ENCODE data around the gene HELZ2. TPM values are rescaled to one million over a fixed set of nuclear protein-coding genes. Genes with fewer than 3 reads are reported as not detected.
"Not testable (repeated sequence)": the region's sequence is repeated elsewhere in the genome, so short reads cannot be mapped to it uniquely, and the experiment has no call there.

HELZ2 gene
- polyA plus RNA-seq, 1 of the 3 experiments (the other 2 are of a cell fraction): 7.6 TPM

DNA sequence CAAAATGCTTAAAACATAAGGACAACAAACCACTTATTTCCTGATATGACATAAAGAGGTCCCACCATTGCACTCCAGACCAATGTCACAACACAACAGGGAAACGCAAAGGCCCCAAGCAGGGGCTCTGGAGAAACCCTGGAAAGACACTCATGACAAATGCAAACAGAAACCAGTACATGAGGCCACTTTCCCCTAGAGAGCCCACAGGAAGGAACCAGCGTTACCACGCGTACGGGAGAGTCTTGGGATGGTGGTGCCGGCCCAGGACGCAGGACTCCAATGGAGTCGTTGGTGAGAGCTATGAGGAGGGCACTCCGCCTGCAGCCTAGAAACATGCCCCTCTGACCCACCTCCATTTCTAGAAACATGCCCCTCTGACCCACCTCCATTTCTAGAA, 32.6 kb upstream of the HELZ2 start:
- POLR2A ChIA-PET: no interaction called here
- no peak overlapping the region for H3K4me3 ChIP-seq (ENCODE audit: low read depth in 2 of 2, low read length in 1 of 2)
- H3F3A ChIP-seq (replicated peaks; ENCODE audit: insufficient read depth): peaks cover 2% of the 10 kb centered on the region
- CTCF ChIA-PET: no interaction called here
- H3K4me2 ChIP-seq: no peak overlapping the region
- H3K4me1 ChIP-seq (ENCODE audit: control insufficient read depth in 1 of 2, insufficient read depth in 2 of 2, low read depth in 1 of 2, low read length in 1 of 2): no peaks in the 10 kb centered on the region
- H3K9me3 ChIP-seq: no peaks in the 10 kb centered on the region
- no peak for DNase-seq
- H3K9me2 ChIP-seq: no peaks in the 10 kb centered on the region
- peaks cover 0 to 11% of the 10 kb centered on the region in 2 experiments for H3K36me3 ChIP-seq (replicated peaks in 1 of 2; ENCODE audit: control insufficient read depth in 1 of 2, insufficient read depth in 2 of 2, low read length in 1 of 2)
- H3K9ac ChIP-seq: no peak overlapping the region
- 96% methylated on average over 9 of the region's 9 CpGs for WGBS (ENCODE audit: low lambda C conversion rate)
- no peak overlapping the region for H2AFZ ChIP-seq (ENCODE audit: low read depth)
- H3K27me3 ChIP-seq (ENCODE audit: insufficient read depth): no peaks in the 10 kb centered on the region
- H3K79me2 ChIP-seq (ENCODE audit: insufficient read depth): peaks cover 7% of the 10 kb centered on the region; the same call in 1 of the 2 replicates
- H3K27ac ChIP-seq (ENCODE audit: low read depth in 2 of 2, low read length in 1 of 2): no peak overlapping the region
- TF ChIP-seq MEF2A (IDR thresholded peaks at IDR 0.05; ENCODE audit: borderline replicate concordance, low read depth) (no peak), EP300 (IDR thresholded peaks at IDR 0.05; ENCODE audit: borderline replicate concordance in 1 of 2, low read depth in 1 of 2, low read length in 1 of 2) (no peak), POLR2AphosphoS5 (IDR thresholded peaks at IDR 0.05; ENCODE audit: low read depth, low read length) (no peak), FOXM1 (IDR thresholded peaks at IDR 0.05; ENCODE audit: low read depth) (no peak), SIN3A (IDR thresholded peaks at IDR 0.05; ENCODE audit: borderline replicate concordance, low read depth, low read length) (no peak), MXI1 (IDR thresholded peaks at IDR 0.05; ENCODE audit: low read depth, low read length) (no peak), GABPA (IDR thresholded peaks at IDR 0.05; ENCODE audit: low read depth) (no peak)
- no peaks in the 10 kb centered on the region for H4K20me1 ChIP-seq (ENCODE audit: insufficient read depth)

DNA sequence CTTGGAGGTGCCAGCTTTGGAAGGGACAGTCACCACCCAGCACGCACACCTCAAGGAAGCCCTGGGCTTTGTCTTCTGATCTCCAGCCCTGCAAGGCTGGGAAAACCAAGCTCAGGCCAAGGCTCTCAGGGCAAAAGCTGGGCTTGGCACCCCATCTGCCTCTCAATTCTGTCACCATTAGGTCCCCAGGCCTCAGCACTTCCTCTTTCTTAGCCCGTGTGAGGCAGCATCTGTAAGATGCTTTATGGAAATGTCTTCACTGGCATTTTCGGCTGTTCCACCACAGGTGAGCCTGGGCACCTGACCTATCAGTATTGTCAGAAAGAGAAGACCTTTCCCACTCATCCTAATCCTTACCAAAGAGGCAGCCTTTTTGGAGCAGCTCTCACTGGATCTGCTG, 28.3 kb upstream of the HELZ2 start:
- Histone ChIP-seq H3K4me3 (ENCODE audit: low read depth in 2 of 2, low read length in 1 of 2) (no peak overlapping the region), H4K20me1 (ENCODE audit: insufficient read depth) (no peaks in the 10 kb centered on the region), H3K79me2 (ENCODE audit: insufficient read depth) (peaks cover 7% of the 10 kb centered on the region; the same call in 1 of the 2 replicates), H3K4me2 (no peak overlapping the region), H3K27me3 (ENCODE audit: insufficient read depth) (no peaks in the 10 kb centered on the region), H3K27ac (ENCODE audit: low read depth in 2 of 2, low read length in 1 of 2) (no peak overlapping the region), H3K4me1 (ENCODE audit: control insufficient read depth in 1 of 2, insufficient read depth in 2 of 2, low read depth in 1 of 2, low read length in 1 of 2) (no peaks in the 10 kb centered on the region), H3F3A (replicated peaks; ENCODE audit: insufficient read depth) (peaks cover 2% of the 10 kb centered on the region), H3K9me2 (no peaks in the 10 kb centered on the region), H3K9ac (no peak overlapping the region), H3K9me3 (no peaks in the 10 kb centered on the region), H2AFZ (ENCODE audit: low read depth) (no peak overlapping the region), H3K36me3 (replicated peaks in 1 of 2; ENCODE audit: control insufficient read depth in 1 of 2, insufficient read depth in 2 of 2, low read length in 1 of 2) (peaks cover 6 to 18% of the 10 kb centered on the region in 2 experiments)
- ChIA-PET POLR2A (no interaction called here), CTCF (interaction anchor here (1.4 kb wide), 1 partner anchor 39 kb away, joined by 3 read pairs; no protein-coding TSS in a partner anchor)
- 100% methylated on average over 1 of the region's 3 CpGs for WGBS (ENCODE audit: low lambda C conversion rate)
- no peak for TF ChIP-seq TEAD4 (IDR thresholded peaks at IDR 0.05; ENCODE audit: borderline replicate concordance, insufficient read depth)
- TF ChIP-seq RAD21 (IDR thresholded peaks at IDR 0.05; ENCODE audit: low read length): no peak
- no peak for DNase-seq

DNA sequence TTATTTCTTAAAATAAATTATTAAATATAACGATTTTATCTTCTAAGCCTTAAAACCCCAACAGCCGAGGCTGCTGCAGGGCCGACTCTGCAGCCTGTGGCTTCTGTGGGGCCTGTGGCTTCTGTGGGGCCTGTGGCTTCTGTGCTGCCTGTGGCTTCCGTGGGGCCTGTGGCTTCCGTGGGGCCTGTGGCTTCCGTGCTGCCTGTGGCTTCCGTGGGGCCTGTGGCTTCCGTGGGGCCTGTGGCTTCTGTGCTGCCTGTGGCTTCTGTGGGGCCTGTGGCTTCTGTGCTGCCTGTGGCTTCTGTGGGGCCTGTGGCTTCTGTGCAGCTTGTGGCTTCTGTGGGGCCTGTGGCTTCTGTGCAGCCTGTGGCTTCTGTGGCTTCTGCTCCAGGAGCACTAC, 27.6 kb upstream of the HELZ2 start:
- H2AFZ ChIP-seq (ENCODE audit: low read depth); H3K9me3 ChIP-seq; H3K79me2 ChIP-seq (ENCODE audit: insufficient read depth); H3F3A ChIP-seq (replicated peaks; ENCODE audit: insufficient read depth); POLR2A ChIA-PET; H3K9ac ChIP-seq; H4K20me1 ChIP-seq (ENCODE audit: insufficient read depth); H3K4me2 ChIP-seq; H3K27ac ChIP-seq (ENCODE audit: low read depth in 2 of 2, low read length in 1 of 2); H3K4me3 ChIP-seq (ENCODE audit: low read depth in 2 of 2, low read length in 1 of 2); DNase-seq; CTCF ChIA-PET; H3K27me3 ChIP-seq (ENCODE audit: insufficient read depth); H3K9me2 ChIP-seq; H3K4me1 ChIP-seq (ENCODE audit: control insufficient read depth in 1 of 2, insufficient read depth in 2 of 2, low read depth in 1 of 2, low read length in 1 of 2): not testable (repeated sequence)
- H3K36me3 ChIP-seq (replicated peaks in 1 of 2; ENCODE audit: control insufficient read depth in 1 of 2, insufficient read depth in 2 of 2, low read length in 1 of 2): peaks cover 6 to 18% of the 10 kb centered on the region in 2 experiments
- WGBS (ENCODE audit: low lambda C conversion rate): 72% methylated on average over 6 of the region's 8 CpGs

All from SK-N-SH (cell line).